SK-N-SH (cell line): ENCODE measurements around the gene GPR152. TPM values are rescaled to one million over a fixed set of nuclear protein-coding genes. Genes with fewer than 3 reads are reported as not detected.

ENCODE experiments used
- CTCF ChIA-PET: fragments of 300-600, 350-600 bp; formaldehyde crosslinking; extraction: SDS; loops from one replicate; lab custom pipeline; 2021; lab: Yijun Ruan, JAX
- POLR2A ChIA-PET: fragments of 350-600 bp; sonication (Branson Sonifier 250); formaldehyde crosslinking; extraction: SDS; loops from one replicate; lab custom pipeline; 2020; ENCODE audit warnings: antibody characterized with exemption, inconsistent platforms; lab: Yijun Ruan, JAX
- DNase-seq: peaks from one replicate; pipeline ENCODE4 v3.0.0; 2012
- H2AFZ ChIP-seq: fragments of 200-600 bp; sonication (generic); 2 replicates; pipeline ENCODE4 v1.8.1; 2016; ENCODE audit warnings: antibody characterized with exemption, mild to moderate bottlenecking, low read depth
- H3F3A ChIP-seq: fragments of 200-600 bp; sonication (generic); replicated peaks from 2 replicates; pipeline ENCODE3; 2016; ENCODE audit warnings: antibody characterized with exemption, mild to moderate bottlenecking; ENCODE audit not compliant: insufficient read depth
- H3K27ac ChIP-seq, 2 experiments: fragments of 200-500 bp in 1 of 2; fragments of 200-600 bp in 1 of 2; sonication (Bioruptor generic) in 1 of 2; sonication (generic), shearing (Covaris generic) in 1 of 2; 2 replicates each; pipeline versions ENCODE4 v1.5.1 to v1.6.1; 2014 to 2016; ENCODE audit warnings: low read depth in 2 of 2, inconsistent platforms in 1 of 2, low read length in 1 of 2, mild to moderate bottlenecking in 1 of 2, mixed read lengths in 1 of 2
- H3K27me3 ChIP-seq: fragments of 200-600 bp; sonication (generic), shearing (Covaris generic); 2 replicates; pipeline ENCODE4 v1.6.1; 2016; ENCODE audit warnings: mixed run types; ENCODE audit not compliant: insufficient read depth
- H3K36me3 ChIP-seq, 2 experiments: fragments of 200-500 bp in 1 of 2; fragments of 200-600 bp in 1 of 2; sonication (Bioruptor generic) in 1 of 2; sonication (generic) in 1 of 2; replicated peaks in 1 of 2; 2 replicates each; pipeline versions ENCODE3 to v1.5.1; 2014 to 2016; ENCODE audit warnings: low read length in 1 of 2, mild to moderate bottlenecking in 1 of 2; ENCODE audit not compliant: insufficient read depth in 2 of 2, control insufficient read depth in 1 of 2
- H3K4me1 ChIP-seq, 2 experiments: fragments of 200-500 bp in 1 of 2; fragments of 200-600 bp in 1 of 2; sonication (Bioruptor generic) in 1 of 2; sonication (generic), shearing (Covaris generic) in 1 of 2; 2 replicates each; pipeline versions ENCODE4 v1.5.1 to v1.6.1; 2014 to 2016; ENCODE audit warnings: low read depth in 1 of 2, low read length in 1 of 2, mixed run types in 1 of 2; ENCODE audit not compliant: insufficient read depth in 2 of 2, control insufficient read depth in 1 of 2
- H3K4me2 ChIP-seq: fragments of 200-600 bp; sonication (generic), shearing (Covaris generic); 2 replicates; pipeline ENCODE4 v1.6.1; 2017; ENCODE audit warnings: mixed run types
- H3K4me3 ChIP-seq, 2 experiments: fragments of 200-500 bp in 1 of 2; fragments of 200-600 bp in 1 of 2; sonication (Bioruptor generic) in 1 of 2; sonication (generic), shearing (Covaris generic) in 1 of 2; 2 replicates each; pipeline versions ENCODE4 v1.5.1 to v1.8.1; 2014 to 2016; ENCODE audit warnings: low read depth in 2 of 2, inconsistent platforms in 1 of 2, low read length in 1 of 2, mild to moderate bottlenecking in 1 of 2, mixed read lengths in 1 of 2, moderate library complexity in 1 of 2
- H3K79me2 ChIP-seq: fragments of 200-600 bp; sonication (generic); 2 replicates; pipeline ENCODE4 v1.8.1; 2017; ENCODE audit warnings: mild to moderate bottlenecking; ENCODE audit not compliant: insufficient read depth
- H3K9ac ChIP-seq: fragments of 200-600 bp; sonication (generic); 2 replicates; pipeline ENCODE4 v1.6.1; 2017; ENCODE audit warnings: mixed run types
- H3K9me2 ChIP-seq: fragments of 200-600 bp; sonication (generic); 2 replicates; pipeline ENCODE4 v1.6.1; 2017; ENCODE audit warnings: mixed run types
- H3K9me3 ChIP-seq: fragments of 200-600 bp; sonication (generic); 2 replicates; pipeline ENCODE4 v1.6.1; 2017; ENCODE audit warnings: mixed run types, mild to moderate bottlenecking, moderate library complexity
- H4K20me1 ChIP-seq: fragments of 200-600 bp; sonication (generic); 2 replicates; pipeline ENCODE4 v1.6.1; 2017; ENCODE audit warnings: mild to moderate bottlenecking, mixed run types; ENCODE audit not compliant: insufficient read depth
- EP300 ChIP-seq, 2 experiments: IDR thresholded peaks; 2 replicates each; pipeline versions ENCODE4 v1.4.0 to v1.6.1; 2012; ENCODE audit warnings: borderline replicate concordance in 1 of 2, low read depth in 1 of 2, low read length in 1 of 2
- EZH2phosphoT487 ChIP-seq: fragments of 200-600 bp; sonication (generic); IDR thresholded peaks from 2 replicates; pipeline ENCODE4 v1.6.1; 2017; ENCODE audit warnings: low read depth, mixed run types, mild to moderate bottlenecking, antibody characterized with exemption, moderate library complexity, borderline replicate concordance
- GABPA ChIP-seq: IDR thresholded peaks from 2 replicates; pipeline ENCODE4 v1.4.0; 2012; ENCODE audit warnings: low read depth, mild to moderate bottlenecking
- GATA2 ChIP-seq: sonication (generic); formaldehyde crosslinking; IDR thresholded peaks from 2 replicates; pipeline ENCODE4 v1.5.0; 2020; ENCODE audit warnings: mild to moderate bottlenecking, missing genetic modification reagents
- MAX ChIP-seq: IDR thresholded peaks from 2 replicates; pipeline ENCODE4 v1.4.0; 2012; ENCODE audit warnings: low read depth
- MEF2A ChIP-seq: IDR thresholded peaks from 2 replicates; pipeline ENCODE4 v1.4.0; 2012; ENCODE audit warnings: low read depth, borderline replicate concordance
- NRF1 ChIP-seq: IDR thresholded peaks from 2 replicates; pipeline ENCODE4 v1.6.1; 2012; ENCODE audit warnings: low read depth, mild to moderate bottlenecking, low read length
- PBX3 ChIP-seq: IDR thresholded peaks from 2 replicates; pipeline ENCODE4; 2012
- RAD21 ChIP-seq: IDR thresholded peaks from 2 replicates; pipeline ENCODE4 v1.6.1; 2012; ENCODE audit warnings: mild to moderate bottlenecking, low read length
- RCOR1 ChIP-seq: fragments of 150-350 bp; IDR thresholded peaks from 2 replicates; pipeline ENCODE4 v1.6.1; 2017; ENCODE audit warnings: antibody characterized with exemption, low read length
- REST ChIP-seq: IDR thresholded peaks from 2 replicates; pipeline ENCODE4 v1.6.1; 2012; ENCODE audit warnings: mild to moderate bottlenecking, low read depth, low read length, moderate library complexity
- RFX5 ChIP-seq: IDR thresholded peaks from 2 replicates; pipeline ENCODE4 v1.6.1; 2012; ENCODE audit warnings: mild to moderate bottlenecking, improper control_type of control experiment, low read length
- SIN3A ChIP-seq: IDR thresholded peaks from 2 replicates; pipeline ENCODE4 v1.6.1; 2012; ENCODE audit warnings: low read depth, mild to moderate bottlenecking, low read length, moderate library complexity, borderline replicate concordance
- SMC3 ChIP-seq: IDR thresholded peaks from 2 replicates; pipeline ENCODE4 v1.6.1; 2012; ENCODE audit warnings: low read depth, low read length, improper control_type of control experiment
- TAF1 ChIP-seq: IDR thresholded peaks from 2 replicates; pipeline ENCODE4 v1.6.1; 2012; ENCODE audit warnings: low read depth, mild to moderate bottlenecking, low read length, moderate library complexity, borderline replicate concordance
- TCF12 ChIP-seq: IDR thresholded peaks from 2 replicates; pipeline ENCODE4 v1.4.0; 2012
- TEAD4 ChIP-seq: IDR thresholded peaks from 2 replicates; pipeline ENCODE4 v1.4.0; 2012; ENCODE audit warnings: mild to moderate bottlenecking, borderline replicate concordance; ENCODE audit not compliant: insufficient read depth
- USF2 ChIP-seq: fragments of 150-350 bp; IDR thresholded peaks from 2 replicates; pipeline ENCODE4 v1.6.1; 2017; ENCODE audit warnings: antibody characterized with exemption, low read length, low read depth, borderline replicate concordance
- WGBS: methylation state at CpG from one replicate; pipeline ENCODE4 v1.1.6; 2017; ENCODE audit warnings: low lambda C conversion rate; 5-methylcytosine and 5-hydroxymethylcytosine counted together
- polyA plus RNA-seq, 3 experiments: library from polyadenylated mRNA; depleted of rRNA; stranded (reverse); fragments of >200 nt; gene quantifications; 2 replicates each; pipeline ENCODE4 v1.2.3, GENCODE V29; 2012

GPR152 gene
- polyA plus RNA-seq, 1 of the 3 experiments (the other 2 are of a cell fraction): not detected

GRCh38 chr11:67496113-67496512 lies 43.6 kb upstream of the GPR152 start:
- 100% methylated on average over 11 of the region's 12 CpGs for WGBS
- ChIA-PET POLR2A (no interaction called here), CTCF (no interaction called here)
- no peak overlapping the region for H3K27ac ChIP-seq
- no peak overlapping the region for H3K4me3 ChIP-seq
- no peak overlapping the region for H3K4me2 ChIP-seq
- TF ChIP-seq MEF2A (no peak), EZH2phosphoT487 (no peak), REST (no peak), MAX (no peak), TEAD4 (no peak), TAF1 (no peak), SMC3 (no peak), USF2 (no peak), RAD21 (no peak), EP300 (IDR thresholded peaks at IDR 0.05; ENCODE audit: borderline replicate concordance in 1 of 2, low read depth in 1 of 2, low read length in 1 of 2) (no peak)
- no peaks in the 10 kb centered on the region for H4K20me1 ChIP-seq
- peaks cover 8 to 23% of the 10 kb centered on the region in 2 experiments for H3K36me3 ChIP-seq
- DNase-seq: no peak
- H3F3A ChIP-seq: peaks cover 6% of the 10 kb centered on the region
- no peaks in the 10 kb centered on the region for H3K9me2 ChIP-seq
- no peaks in the 10 kb centered on the region for H3K9me3 ChIP-seq
- no peaks in the 10 kb centered on the region for H3K4me1 ChIP-seq
- H3K79me2 ChIP-seq: no peaks in the 10 kb centered on the region; the same call in 1 of the 2 replicates
- no peak overlapping the region for H3K9ac ChIP-seq
- no peak overlapping the region for H2AFZ ChIP-seq
- no peaks in the 10 kb centered on the region for H3K27me3 ChIP-seq

GRCh38 chr11:67495234-67496005 lies 42.9 kb upstream of the GPR152 start:
- Histone ChIP-seq H3K9me3 (no peaks in the 10 kb centered on the region), H3K4me3 (no peak overlapping the region), H3K27ac (no peak overlapping the region), H3K9ac (no peak overlapping the region), H3F3A (peaks cover 6% of the 10 kb centered on the region), H2AFZ (no peak overlapping the region), H3K4me2 (no peak overlapping the region), H3K36me3 (peaks cover under 1 to 30% of the 10 kb centered on the region in 2 experiments), H3K4me1 (no peaks in the 10 kb centered on the region), H3K79me2 (no peaks in the 10 kb centered on the region), H3K27me3 (no peaks in the 10 kb centered on the region), H4K20me1 (no peaks in the 10 kb centered on the region), H3K9me2 (no peaks in the 10 kb centered on the region)
- WGBS: 100% methylated on average over 7 of the region's 16 CpGs
- CTCF ChIA-PET: no interaction called here
- peak; percentile 34 for DNase-seq
- POLR2A ChIA-PET: no interaction called here
- TF ChIP-seq GATA2 (no peak), TCF12 (no peak), PBX3 (no peak), SIN3A (no peak), MAX (no peak), RCOR1 (no peak), GABPA (no peak), NRF1 (no peak), RFX5 (no peak), TAF1 (no peak), MEF2A (no peak)
